Measurements from ENCODE around the gene CAPS. TPM values are rescaled to one million over a fixed set of nuclear protein-coding genes. Genes with fewer than 3 reads are reported as not detected.
"Not testable (repeated sequence)": the region's sequence is repeated elsewhere in the genome, so short reads cannot be mapped to it uniquely, and the experiment has no call there.

CAPS gene
- polyA plus RNA-seq, 10 donors = 3.2 to 8.3 (median 4.7) TPM

DNA sequence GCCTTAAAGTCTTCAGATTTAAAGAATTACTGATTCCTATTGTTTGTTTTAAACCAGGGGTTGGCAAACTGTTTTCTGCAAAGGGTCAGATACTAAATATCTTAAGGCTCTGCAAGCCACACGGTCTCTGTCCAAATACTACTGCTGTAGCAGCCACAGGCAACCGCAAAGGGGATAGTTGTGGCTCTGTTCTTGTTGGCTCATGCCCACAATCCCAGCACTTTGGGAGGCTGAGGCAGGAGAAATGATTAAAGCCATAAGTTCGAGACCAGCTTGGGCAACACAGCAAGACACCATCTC is 41.5 kb downstream of the CAPS start:
- no peak for DNase-seq

DNA sequence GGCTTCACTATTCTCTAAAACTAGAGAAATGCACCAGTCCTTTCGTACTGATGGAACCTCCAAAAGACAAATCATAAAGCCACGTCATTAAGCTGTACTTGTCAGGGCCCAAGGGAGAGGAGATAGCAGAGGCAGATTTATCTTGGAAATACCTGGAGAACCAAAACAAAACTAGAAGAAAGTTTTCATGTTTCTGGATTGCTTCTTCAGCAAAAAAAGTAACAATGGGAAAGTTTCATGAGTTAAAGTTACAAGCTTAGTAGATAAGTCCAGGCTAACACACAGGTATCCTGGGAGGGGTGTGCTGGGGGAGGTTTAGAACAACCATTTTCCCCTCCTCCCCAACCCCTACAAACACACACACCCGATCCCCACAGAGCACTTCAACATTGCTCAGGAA is 42.3 kb downstream of the CAPS start:
- no peak for DNase-seq

DNA sequence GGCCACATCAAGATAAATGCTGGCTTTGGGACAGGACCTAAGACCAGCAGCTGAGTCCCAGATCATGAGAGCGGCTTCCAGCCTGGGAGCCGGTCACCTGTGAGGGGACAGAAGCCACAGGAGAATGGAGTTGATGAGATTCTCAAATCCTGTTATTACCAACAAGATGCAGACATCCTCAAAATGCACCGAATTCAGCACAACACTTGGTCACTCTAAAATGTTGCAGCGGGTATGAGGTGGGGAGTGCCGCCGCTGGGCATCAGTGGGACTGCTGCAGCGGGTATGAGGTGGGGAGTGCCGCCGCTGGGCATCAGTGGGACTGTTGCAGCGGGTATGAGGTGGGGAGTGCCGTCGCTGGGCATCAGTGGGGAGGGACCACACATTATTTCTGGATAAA is 42.7 kb downstream of the CAPS start:
- DNase-seq = no peak

DNA sequence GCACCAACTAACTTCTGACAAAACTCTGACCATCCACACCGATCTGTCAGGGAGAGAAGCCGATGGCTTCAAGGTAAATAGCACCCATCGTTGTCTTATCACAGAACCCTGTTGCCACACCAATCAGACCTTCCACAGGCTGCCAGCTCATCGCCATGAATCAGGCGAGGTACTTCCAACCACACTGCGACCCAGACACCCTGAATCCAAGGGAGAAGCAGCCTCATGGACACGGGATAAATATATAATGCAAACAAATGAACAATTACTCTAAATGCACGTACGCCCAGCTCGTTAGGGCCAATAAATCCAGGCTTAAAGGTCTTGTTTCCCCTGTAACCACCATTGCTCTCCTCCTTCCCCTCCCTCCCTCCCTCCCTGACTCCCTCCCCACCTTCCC is 43.1 kb downstream of the CAPS start:
- no peak for DNase-seq

DNA sequence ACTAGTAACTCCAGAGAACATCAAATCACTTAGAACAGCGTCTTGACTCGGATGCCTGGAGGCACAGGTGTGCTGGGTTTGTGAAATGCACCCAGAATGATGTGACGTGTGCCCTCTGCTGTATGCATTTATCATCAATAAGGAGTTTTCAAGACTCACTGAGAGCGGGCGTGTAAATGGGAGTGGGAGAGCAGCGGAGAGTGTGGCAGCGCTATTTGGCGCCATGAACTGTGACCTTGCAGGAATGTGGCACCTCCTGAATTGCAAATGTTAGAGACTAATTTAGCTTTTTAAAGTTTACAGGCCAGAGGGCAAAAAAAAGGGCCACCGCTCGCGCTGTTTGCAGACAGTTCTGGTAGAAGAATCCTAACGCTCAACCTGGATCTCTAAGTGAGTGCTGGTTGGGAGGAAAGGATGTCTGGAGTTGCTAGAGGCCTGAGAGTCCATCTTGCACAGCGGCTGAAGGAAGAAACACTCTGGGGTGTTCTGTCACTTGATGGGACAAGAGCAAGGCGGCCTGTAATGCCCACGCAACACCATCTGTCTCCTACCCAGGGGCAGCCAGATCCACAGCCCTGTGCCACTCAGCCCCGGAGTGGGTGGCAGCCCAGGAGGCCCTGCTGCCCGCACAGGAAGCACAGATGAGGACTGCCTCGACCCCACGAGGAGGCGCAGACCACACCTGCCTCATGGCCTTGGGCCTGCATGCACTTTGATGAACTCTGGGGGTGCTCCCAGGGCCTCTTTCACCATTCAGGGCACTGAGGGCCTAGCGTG is 44.2 kb downstream of the CAPS start:
- no peak for DNase-seq

DNA sequence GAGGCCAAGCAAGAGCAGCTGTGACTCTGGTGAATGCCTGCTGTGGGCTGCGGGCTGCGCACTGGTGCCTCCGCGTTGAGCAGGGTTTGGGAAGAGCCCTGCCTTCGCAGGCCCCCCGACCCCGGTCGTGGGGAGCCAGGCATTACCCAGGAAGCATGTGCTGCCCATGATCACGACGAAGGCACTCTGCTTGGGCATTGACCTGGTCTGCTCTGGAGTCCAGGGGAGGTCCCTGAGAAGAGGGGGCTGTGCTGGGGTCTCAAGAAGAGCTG is 44.7 kb downstream of the CAPS start:
- DNase-seq = no peak

DNA sequence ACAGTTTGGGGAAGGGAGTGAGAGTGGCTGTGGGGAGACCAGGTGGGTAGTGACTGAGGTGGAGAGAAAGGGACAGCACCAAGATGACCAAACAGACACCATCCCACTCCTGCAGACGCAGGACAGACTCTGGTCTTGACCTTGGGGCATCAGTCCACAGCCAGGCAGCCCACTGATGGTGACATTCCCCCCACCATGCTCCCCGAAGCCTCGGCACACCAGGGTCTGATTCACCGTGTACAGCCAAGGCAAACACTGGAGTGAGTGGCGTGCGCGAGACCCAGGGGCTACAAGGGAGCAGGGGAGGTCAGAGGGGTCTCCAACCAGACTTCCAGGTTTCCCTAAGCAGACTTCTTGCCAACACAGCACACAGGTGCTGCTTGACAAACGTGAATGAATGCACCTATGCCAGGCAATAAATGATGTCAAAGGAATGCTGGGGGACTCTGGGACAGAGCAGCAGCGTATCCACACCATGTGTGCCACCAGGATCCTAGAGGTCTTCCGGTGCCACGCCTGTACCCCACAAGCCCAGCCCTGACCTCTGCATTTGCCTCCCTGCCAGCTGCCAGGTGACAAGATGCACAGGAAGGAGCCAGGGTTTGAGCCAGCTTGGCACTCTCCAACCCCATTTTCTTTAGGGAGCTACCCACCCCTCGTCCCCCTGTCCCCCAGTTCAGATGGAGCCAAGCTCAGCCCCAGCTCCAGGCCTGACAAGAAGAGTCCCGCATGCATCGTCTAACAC is 45.4 kb downstream of the CAPS start:
- DNase-seq = no peak

DNA sequence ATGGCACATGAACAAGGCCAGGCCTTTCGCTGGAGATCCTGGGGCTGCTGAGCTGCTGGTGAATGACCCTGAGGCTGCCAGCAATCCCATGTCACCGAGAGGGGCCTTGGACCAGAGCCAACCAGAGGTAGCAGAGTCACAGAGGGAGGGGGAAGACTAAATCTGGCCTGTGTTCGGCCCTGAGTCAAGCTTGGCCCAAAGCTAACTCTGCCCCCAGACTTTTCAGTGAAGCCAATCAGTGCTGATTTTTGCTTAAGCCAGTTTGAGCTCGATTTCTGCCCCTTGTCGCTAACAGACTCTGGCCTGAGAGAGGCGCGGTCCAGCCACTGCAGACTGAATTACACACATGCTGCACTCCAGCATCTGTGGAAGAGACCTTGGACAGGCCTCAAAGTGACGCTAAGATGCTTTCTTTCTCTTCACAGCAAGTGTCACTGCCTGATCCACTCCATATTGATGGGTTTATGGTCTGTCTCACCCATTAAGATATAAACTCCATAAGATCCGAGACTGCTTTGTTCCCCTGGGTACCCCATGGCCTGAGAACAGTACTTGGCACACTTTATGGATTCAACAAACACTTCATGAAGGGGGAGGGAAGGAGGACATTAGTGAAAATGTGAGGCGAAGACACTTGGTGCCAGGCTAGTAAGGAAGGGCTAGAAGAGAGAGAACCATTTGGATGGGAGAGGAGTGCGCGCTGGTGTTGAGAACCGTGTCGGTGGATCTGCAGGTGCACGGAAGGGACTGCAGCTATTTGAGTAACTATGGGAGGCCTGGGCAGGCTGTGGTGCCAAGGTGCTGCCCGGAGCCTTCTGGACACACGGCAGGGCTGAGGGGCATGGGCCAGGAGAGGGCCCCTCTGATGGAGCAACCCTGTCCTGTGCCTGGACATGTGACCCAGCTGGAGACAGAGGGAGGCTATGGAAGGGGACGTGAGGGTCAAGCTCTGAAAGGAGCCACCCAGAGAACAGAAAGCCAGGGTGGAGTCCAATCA is 46.2 kb downstream of the CAPS start:
- peak in 1 of 3 donors; percentile 63 for DNase-seq

DNA sequence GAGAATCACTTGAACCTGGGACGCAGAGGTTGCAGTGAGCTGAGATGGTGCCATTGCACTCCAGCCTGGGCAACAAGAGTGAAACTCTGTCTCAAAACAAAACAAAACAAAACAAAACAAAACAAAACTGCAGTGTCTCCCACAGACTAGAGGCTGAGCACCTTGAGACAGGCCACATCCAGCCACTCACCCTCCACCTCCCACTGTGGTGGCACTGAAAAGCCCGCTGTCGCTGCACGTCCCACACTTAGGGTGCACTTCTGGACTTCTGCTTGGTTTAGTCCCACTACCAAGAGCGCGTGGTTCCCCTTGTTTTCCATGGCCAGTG is 47.6 kb downstream of the CAPS start:
- not testable (repeated sequence) for DNase-seq

DNA sequence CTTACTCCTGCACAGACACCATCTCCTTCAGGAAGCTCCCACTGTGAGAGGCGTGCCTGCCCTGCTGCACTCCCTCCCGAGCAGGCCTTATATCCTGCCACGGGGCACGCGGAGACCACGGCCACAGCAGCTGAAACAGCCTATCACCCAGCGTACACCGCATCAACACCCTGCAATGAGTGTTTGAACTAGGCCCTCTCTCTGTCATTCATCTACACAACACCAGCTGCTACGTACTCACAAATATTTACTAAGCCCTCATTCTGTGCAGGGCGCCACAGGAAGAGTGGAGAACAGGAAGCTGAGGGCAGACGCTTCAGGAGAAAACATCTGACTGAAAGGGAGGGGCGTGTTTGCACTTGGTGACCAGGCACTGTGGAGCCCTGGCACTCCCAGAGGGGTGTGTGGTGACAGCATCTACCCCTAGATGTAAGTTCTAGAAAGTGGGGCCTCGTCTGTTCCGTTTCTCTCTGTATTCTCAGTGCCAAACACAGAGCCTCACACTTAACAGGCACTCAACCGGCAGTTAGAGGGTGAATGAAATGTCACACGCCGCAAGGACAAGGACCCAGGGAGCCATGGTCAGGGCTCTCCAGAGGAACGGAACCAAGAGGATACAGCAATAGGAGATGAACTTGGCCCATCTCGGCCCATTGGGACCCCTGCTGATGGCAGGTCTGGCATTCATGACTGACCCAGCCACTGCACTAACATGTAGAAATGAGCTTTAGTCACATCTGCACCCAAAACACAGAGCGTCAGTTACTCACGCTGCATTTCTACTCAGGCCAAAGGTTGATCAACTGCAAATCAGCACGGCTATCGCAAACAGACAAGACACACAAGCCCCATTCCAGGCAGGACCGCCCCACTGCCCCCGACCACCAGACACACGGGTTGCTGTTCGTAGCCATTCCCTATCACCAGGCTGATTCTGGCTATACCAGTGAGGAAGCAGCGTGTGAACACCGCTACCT is 48.2 kb downstream of the CAPS start:
- DNase-seq = peak in 2 of 3 donors; percentile 34 to 50

DNA sequence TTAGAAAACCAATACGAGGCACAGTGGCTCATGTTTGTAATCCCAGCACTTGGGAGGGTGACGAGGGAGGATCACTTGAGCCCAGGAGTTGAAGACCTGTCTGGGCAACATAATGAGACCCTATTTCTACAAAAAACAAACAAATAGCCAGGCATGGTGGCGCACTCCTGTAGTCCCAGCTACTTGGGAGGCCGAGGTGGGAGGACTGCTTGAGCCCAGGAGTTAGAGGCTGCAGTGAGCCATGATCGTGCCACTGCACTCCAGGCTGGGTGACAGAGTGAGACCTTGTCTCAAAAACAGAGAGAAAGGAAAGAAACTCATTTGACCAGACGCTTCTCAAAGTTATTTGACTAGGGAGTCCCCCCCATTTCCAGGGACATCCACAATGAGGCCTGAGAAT is 49.2 kb downstream of the CAPS start:
- DNase-seq = not testable (repeated sequence)

DNA sequence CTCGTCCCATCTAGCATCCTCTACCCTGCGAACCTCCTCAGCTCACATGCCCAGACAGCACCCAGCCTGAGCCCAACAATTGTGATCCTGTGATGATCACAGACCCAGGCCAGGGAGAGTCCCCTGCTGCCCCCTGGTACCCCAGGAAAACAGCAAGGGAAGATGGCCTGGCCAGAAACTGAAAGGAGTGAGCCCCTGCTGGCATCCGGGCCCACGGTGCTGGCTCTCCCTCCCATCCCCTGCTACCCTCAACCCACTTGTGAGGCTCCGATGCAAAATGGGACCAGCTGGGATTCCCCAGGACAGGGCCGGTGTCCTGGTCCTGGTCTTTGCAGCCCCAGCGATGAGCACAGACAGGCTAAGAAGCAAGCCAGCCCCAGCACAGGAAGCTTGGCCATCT is 49.8 kb downstream of the CAPS start:
- no peak for DNase-seq

DNA sequence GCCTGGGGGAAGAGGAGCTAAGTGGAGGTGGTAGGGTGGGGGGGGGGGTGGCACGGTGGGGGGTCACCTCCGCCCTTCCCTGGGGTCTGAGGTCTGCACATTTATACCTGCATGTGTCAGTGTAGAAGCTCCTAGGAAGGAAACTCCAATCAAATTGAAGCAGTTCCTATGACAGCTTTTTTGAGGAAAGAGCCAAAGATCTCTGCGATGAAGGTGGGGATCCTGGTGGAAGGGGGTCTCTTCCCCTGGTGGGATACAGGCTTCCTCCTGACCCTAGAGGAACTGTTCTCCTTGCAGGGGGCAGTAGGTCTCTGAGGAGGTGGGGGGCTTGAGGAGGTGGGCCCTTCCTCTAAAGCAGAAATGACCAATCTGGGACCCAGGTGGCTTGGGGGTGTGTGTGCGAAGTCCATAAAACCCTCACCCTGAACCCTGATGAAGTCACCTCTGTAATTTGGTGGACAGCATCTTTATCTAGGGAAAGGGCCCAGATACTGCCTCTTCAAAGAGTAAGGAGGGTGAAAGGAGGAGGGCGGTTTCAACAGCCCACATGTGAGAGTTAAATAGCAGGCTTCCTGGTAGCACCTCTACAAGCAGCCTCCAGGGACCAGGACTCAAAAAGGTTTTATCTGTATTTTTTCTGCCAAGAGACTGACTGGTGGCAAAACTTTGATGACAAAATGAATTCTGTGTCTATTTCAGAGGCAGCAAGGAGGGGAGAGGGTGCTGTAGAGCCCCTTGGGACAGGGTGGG is 50.9 kb downstream of the CAPS start:
- DNase-seq = no peak

Other genes with a start within 250 kb of the CAPS start
- gene MICOS13, start 233.7 kb upstream of the CAPS start, polyA plus RNA-seq (ENCODE audit: insufficient read length in 10 of 10) = 100 to 1,000 TPM in 2 of 10 donors, 10 to 100 TPM in 8; 63.9 to 112 (median 74.4) TPM
- 1 to 10 TPM; 2.8 to 6.7 (median 5.1) TPM for gene HSD11B1L, start 233.2 kb upstream of the CAPS start, polyA plus RNA-seq (ENCODE audit: insufficient read length in 10 of 10)
- 1,000 to 10,000 TPM in 9 of 10 donors, 100 to 1,000 TPM in 1; 814 to 1,432 (median 1,156) TPM for gene RPL36, start 224.0 kb upstream of the CAPS start, polyA plus RNA-seq (ENCODE audit: insufficient read length in 10 of 10)
- gene LONP1, start 194.1 kb upstream of the CAPS start, polyA plus RNA-seq (ENCODE audit: insufficient read length in 10 of 10) = 10 to 100 TPM; 41.6 to 58.6 (median 46.8) TPM
- gene CATSPERD, start 193.6 kb upstream of the CAPS start, polyA plus RNA-seq (ENCODE audit: insufficient read length in 10 of 10) = not detected
- gene PRR22, start 129.5 kb upstream of the CAPS start, polyA plus RNA-seq (ENCODE audit: insufficient read length in 10 of 10) = 1 to 10 TPM in 9 of 10 donors, under 1 TPM in 1; 0.97 to 2.1 (median 1.5) TPM
- gene DUS3L, start 123.1 kb upstream of the CAPS start, polyA plus RNA-seq (ENCODE audit: insufficient read length in 10 of 10) = 10 to 100 TPM; 14.3 to 19.6 (median 17.1) TPM
- gene NRTN, start 109.2 kb upstream of the CAPS start, polyA plus RNA-seq (ENCODE audit: insufficient read length in 10 of 10) = 1 to 10 TPM in 2 of 10 donors, under 1 TPM in 8; 0.18 to 2.0 (median 0.33) TPM
- not detected for gene FUT6, start 74.6 kb upstream of the CAPS start, polyA plus RNA-seq (ENCODE audit: insufficient read length in 10 of 10)
- under 1 TPM in 7 of 10 donors, not detected in 3; 0.07 to 0.43 (median 0.20) TPM for gene FUT3, start 62.8 kb upstream of the CAPS start, polyA plus RNA-seq (ENCODE audit: insufficient read length in 10 of 10)
- gene FUT5, start 43.7 kb upstream of the CAPS start, polyA plus RNA-seq (ENCODE audit: insufficient read length in 10 of 10) = under 1 TPM in 3 of 10 donors, not detected in 7; 0.08 to 0.17 (median 0.13) TPM
- 100 to 1,000 TPM; 142 to 217 (median 157) TPM for gene NDUFA11, start 10.5 kb upstream of the CAPS start, polyA plus RNA-seq (ENCODE audit: insufficient read length in 10 of 10)
- 1 to 10 TPM; 2.5 to 5.0 (median 3.1) TPM for gene VMAC, start 9.4 kb upstream of the CAPS start, polyA plus RNA-seq (ENCODE audit: insufficient read length in 10 of 10)
- gene RANBP3, start 63.9 kb downstream of the CAPS start, polyA plus RNA-seq (ENCODE audit: insufficient read length in 10 of 10) = 10 to 100 TPM; 38.4 to 50.4 (median 46.4) TPM
- gene RFX2, start 196.2 kb downstream of the CAPS start, polyA plus RNA-seq (ENCODE audit: insufficient read length in 10 of 10) = 10 to 100 TPM in 1 of 10 donors, 1 to 10 TPM in 9; 5.2 to 10.9 (median 6.9) TPM
- gene ACSBG2, start 221.4 kb downstream of the CAPS start, polyA plus RNA-seq (ENCODE audit: insufficient read length in 10 of 10) = 1 to 10 TPM in 1 of 10 donors, under 1 TPM in 9; 0.11 to 1.5 (median 0.38) TPM